ENCODE measurements around the gene CLDN8.

Gene CLDN8

GRCh38 chr21:30233228-30234020, 17.5 kb upstream of the CLDN8 start:
- no peak for TF ChIP-seq CTCF (IDR thresholded peaks at IDR 0.05; ENCODE audit: control insufficient read depth, insufficient read depth, low read depth, low read length, missing control alignments)
- no peak for DNase-seq (ENCODE audit: low read depth)
- H3K4me3 ChIP-seq (ENCODE audit: control insufficient read depth, low read depth, low read length) = no peak overlapping the region

GRCh38 chr21:30232011-30232410, 16.1 kb upstream of the CLDN8 start:
- no peak for DNase-seq (ENCODE audit: low read depth)
- no peak overlapping the region for H3K4me3 ChIP-seq (ENCODE audit: control insufficient read depth, low read depth, low read length)
- TF ChIP-seq CTCF (IDR thresholded peaks at IDR 0.05; ENCODE audit: control insufficient read depth, insufficient read depth, low read depth, low read length, missing control alignments) = no peak

GRCh38 chr21:30227633-30228404, 11.9 kb upstream of the CLDN8 start:
- DNase-seq (ENCODE audit: low read depth) = no peak
- no peak for TF ChIP-seq CTCF (IDR thresholded peaks at IDR 0.05; ENCODE audit: control insufficient read depth, insufficient read depth, low read depth, low read length, missing control alignments)
- H3K4me3 ChIP-seq (ENCODE audit: control insufficient read depth, low read depth, low read length) = no peak overlapping the region

GRCh38 chr21:30227128-30227527, 11.2 kb upstream of the CLDN8 start:
- no peak for TF ChIP-seq CTCF (IDR thresholded peaks at IDR 0.05; ENCODE audit: control insufficient read depth, insufficient read depth, low read depth, low read length, missing control alignments)
- no peak overlapping the region for H3K4me3 ChIP-seq (ENCODE audit: control insufficient read depth, low read depth, low read length)
- DNase-seq (ENCODE audit: low read depth) = no peak

GRCh38 chr21:30223596-30223995, 7.7 kb upstream of the CLDN8 start:
- no peak for DNase-seq (ENCODE audit: low read depth)
- H3K4me3 ChIP-seq (ENCODE audit: control insufficient read depth, low read depth, low read length) = no peak overlapping the region
- no peak for TF ChIP-seq CTCF (IDR thresholded peaks at IDR 0.05; ENCODE audit: control insufficient read depth, insufficient read depth, low read depth, low read length, missing control alignments)

- H3K4me3 ChIP-seq (ENCODE audit: control insufficient read depth, low read depth, low read length) = no peak overlapping the region
- no peak for DNase-seq (ENCODE audit: low read depth)
- TF ChIP-seq CTCF (IDR thresholded peaks at IDR 0.05; ENCODE audit: control insufficient read depth, insufficient read depth, low read depth, low read length, missing control alignments) = no peak
Observed at GRCh38 chr21:30222724-30223123, 6.8 kb upstream of the CLDN8 start.
